ENCODE measurements around the gene CD276. TPM values are rescaled to one million over a fixed set of nuclear protein-coding genes. Genes with fewer than 3 reads are reported as not detected.
"Not testable (repeated sequence)": the region's sequence is repeated elsewhere in the genome, so short reads cannot be mapped to it uniquely, and the experiment has no call there.

CD276 gene
- 48.3 TPM for total RNA-seq
- polyA plus RNA-seq (ENCODE audit: insufficient read depth in 1 of 8, insufficient read length in 8 of 8, low replicate concordance in 1 of 8): 100 to 1,000 TPM in 7 of 8 donors, 10 to 100 TPM in 1; 98.2 to 180 (median 137) TPM
- long read RNA-seq, donor 1, partial matches to known transcripts: 0 of 5 reads
- long read RNA-seq, donor 1, other reads (novel, unspliced or antisense): 0 of 5 reads
- long read RNA-seq, donor 2: 0 reads
- long read RNA-seq, donor 3, transcript CD276-202 (10 exons, 3,469 nt): major isoform, 8 of 8 reads
- long read RNA-seq, donor 3, partial matches to known transcripts: 0 of 8 reads
- long read RNA-seq, donor 3, other reads (novel, unspliced or antisense): 0 of 8 reads
- long read RNA-seq, donor 4, transcript CD276-202 (10 exons, 3,469 nt): major isoform, 10 of 12 reads
- long read RNA-seq, donor 4, partial matches to known transcripts: 0 of 12 reads
- long read RNA-seq, donor 4, other reads (novel, unspliced or antisense): 0 of 12 reads
- long read RNA-seq, donor 5, transcript CD276-202 (10 exons, 3,469 nt): major isoform, 15 of 56 reads
- long read RNA-seq, donor 5, partial matches to known transcripts: 38 of 56 reads
- long read RNA-seq, donor 5, other reads (novel, unspliced or antisense): 0 of 56 reads
- long read RNA-seq, donor 6, transcript CD276-202 (10 exons, 3,469 nt): major isoform, 14 of 21 reads
- long read RNA-seq, donor 6, partial matches to known transcripts: 5 of 21 reads
- long read RNA-seq, donor 6, other reads (novel, unspliced or antisense): 0 of 21 reads
- long read RNA-seq, donor 7, transcript CD276-202 (10 exons, 3,469 nt): major isoform, 8 of 35 reads
- long read RNA-seq, donor 7, partial matches to known transcripts: 25 of 35 reads
- long read RNA-seq, donor 7, other reads (novel, unspliced or antisense): 0 of 35 reads
- long read RNA-seq, donor 8, partial matches to known transcripts: 10 of 13 reads
- long read RNA-seq, donor 8, other reads (novel, unspliced or antisense): 0 of 13 reads
- long read RNA-seq, donor 9, partial matches to known transcripts: 0 of 6 reads
- long read RNA-seq, donor 9, other reads (novel, unspliced or antisense): 0 of 6 reads
- long read RNA-seq, donor 10, partial matches to known transcripts: 10 of 15 reads
- long read RNA-seq, donor 10, other reads (novel, unspliced or antisense): 0 of 15 reads
- long read RNA-seq, donor 11, transcript CD276-207 (2 exons, 1,620 nt): major isoform, 6 of 60 reads
- long read RNA-seq, donor 11, partial matches to known transcripts: 48 of 60 reads
- long read RNA-seq, donor 11, other reads (novel, unspliced or antisense): 0 of 60 reads

DNA sequence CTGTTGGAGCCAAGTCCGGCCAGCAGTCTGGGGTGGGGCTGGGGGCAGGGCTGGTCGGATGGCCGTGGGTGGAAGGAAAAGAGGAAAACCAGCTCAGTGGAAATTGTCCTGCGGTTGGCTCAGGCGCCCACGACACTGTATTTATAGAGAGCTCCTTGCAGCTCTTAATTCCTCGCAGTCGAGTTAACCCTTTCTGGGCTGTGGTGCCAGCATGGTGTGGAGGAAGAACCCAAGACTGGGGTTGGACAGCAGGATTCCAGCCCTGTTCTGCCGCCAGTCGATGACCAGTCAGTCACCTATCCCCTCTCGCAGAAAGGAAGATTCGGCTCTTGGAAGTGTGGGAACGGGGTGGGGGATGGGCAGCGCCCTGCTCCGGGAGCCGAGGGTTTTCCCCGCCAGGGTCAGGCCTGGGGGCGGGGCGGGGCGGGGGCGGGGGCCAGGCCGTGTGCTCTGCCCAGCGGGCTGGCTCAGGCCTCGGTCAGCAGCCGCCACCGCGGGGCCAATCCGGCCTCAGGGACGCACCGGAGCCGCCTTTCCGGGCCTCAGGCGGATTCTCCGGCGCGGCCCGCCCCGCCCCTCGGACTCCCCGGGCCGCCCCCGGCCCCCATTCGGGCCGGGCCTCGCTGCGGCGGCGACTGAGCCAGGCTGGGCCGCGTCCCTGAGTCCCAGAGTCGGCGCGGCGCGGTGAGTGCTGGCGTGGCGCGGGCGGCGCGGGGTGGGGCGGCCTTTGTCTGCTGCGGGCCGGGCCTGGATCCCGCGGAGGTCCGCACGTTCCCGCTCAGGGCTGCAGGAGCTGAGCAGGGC, at the start of gene CD276:
Gene CD276, plus strand, starts transcription at position 607 of the 804 bp plus-strand sequence. CDS start 15,257 bp downstream, outside the sequence.
- no peaks in the 10 kb centered on the region for H3K27me3 ChIP-seq (ENCODE audit: control insufficient read depth, insufficient read depth, low read length)
- peak within 1 kb of the TSS; percentile 90 for H3K27ac ChIP-seq (ENCODE audit: low read length)
- no peaks in the 10 kb centered on the region for H3K36me3 ChIP-seq (ENCODE audit: control insufficient read depth, insufficient read depth, low read length)
- under 1% methylated on average over 62 of the region's 69 CpGs for WGBS (ENCODE audit: insufficient coverage)
- peaks cover 53% of the 10 kb centered on the region for H3K4me1 ChIP-seq (ENCODE audit: control insufficient read depth, insufficient read depth, low read length)
- DNase-seq: peak; percentile 89
- peak within 1 kb of the TSS; percentile 93 for H3K4me3 ChIP-seq (ENCODE audit: low read length)
- no peaks in the 10 kb centered on the region for H3K9me3 ChIP-seq (replicated peaks; ENCODE audit: control insufficient read depth, low read depth, low read length)

- H3K27ac ChIP-seq (ENCODE audit: low read length): no peak overlapping the region
- 9% methylated on average over 1 of the region's 2 CpGs for WGBS (ENCODE audit: insufficient coverage)
- H3K36me3 ChIP-seq (ENCODE audit: control insufficient read depth, insufficient read depth, low read length): no peaks in the 10 kb centered on the region
- DNase-seq: peak; percentile 28
- no peaks in the 10 kb centered on the region for H3K27me3 ChIP-seq (ENCODE audit: control insufficient read depth, insufficient read depth, low read length)
- no peak overlapping the region for H3K4me3 ChIP-seq (ENCODE audit: low read length)
- H3K4me1 ChIP-seq (ENCODE audit: control insufficient read depth, insufficient read depth, low read length): peaks cover 7% of the 10 kb centered on the region
- no peaks in the 10 kb centered on the region for H3K9me3 ChIP-seq (replicated peaks; ENCODE audit: control insufficient read depth, low read depth, low read length)
Measured at GRCh38 chr15:73637527-73637926, 46.7 kb upstream of the CD276 start.

DNA sequence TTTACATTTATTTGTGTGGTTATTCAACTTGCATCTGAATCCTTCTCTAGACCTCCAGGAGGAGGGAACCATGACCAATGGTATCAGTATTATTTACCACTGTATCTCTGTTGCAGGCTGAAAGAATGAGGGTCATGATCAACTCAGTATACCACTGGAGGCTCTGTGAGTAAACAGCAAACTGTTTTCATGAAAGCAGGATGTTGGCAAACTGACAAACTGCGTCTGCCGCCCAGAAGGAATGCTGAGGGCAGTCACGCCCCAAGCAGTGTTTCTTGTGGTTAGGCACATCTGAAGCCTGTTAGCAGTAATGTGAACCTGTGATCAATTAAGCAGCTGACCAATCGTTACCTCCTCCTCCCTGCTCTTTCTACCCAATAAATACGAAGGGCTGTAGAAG, 44.7 kb upstream of the CD276 start:
- not testable (repeated sequence) for DNase-seq; H3K36me3 ChIP-seq (ENCODE audit: control insufficient read depth, insufficient read depth, low read length); H3K4me3 ChIP-seq (ENCODE audit: low read length); H3K27ac ChIP-seq (ENCODE audit: low read length); H3K4me1 ChIP-seq (ENCODE audit: control insufficient read depth, insufficient read depth, low read length); H3K9me3 ChIP-seq (replicated peaks; ENCODE audit: control insufficient read depth, low read depth, low read length); H3K27me3 ChIP-seq (ENCODE audit: control insufficient read depth, insufficient read depth, low read length)
- 30% methylated on average over 4 of the region's 5 CpGs for WGBS (ENCODE audit: insufficient coverage)

DNA sequence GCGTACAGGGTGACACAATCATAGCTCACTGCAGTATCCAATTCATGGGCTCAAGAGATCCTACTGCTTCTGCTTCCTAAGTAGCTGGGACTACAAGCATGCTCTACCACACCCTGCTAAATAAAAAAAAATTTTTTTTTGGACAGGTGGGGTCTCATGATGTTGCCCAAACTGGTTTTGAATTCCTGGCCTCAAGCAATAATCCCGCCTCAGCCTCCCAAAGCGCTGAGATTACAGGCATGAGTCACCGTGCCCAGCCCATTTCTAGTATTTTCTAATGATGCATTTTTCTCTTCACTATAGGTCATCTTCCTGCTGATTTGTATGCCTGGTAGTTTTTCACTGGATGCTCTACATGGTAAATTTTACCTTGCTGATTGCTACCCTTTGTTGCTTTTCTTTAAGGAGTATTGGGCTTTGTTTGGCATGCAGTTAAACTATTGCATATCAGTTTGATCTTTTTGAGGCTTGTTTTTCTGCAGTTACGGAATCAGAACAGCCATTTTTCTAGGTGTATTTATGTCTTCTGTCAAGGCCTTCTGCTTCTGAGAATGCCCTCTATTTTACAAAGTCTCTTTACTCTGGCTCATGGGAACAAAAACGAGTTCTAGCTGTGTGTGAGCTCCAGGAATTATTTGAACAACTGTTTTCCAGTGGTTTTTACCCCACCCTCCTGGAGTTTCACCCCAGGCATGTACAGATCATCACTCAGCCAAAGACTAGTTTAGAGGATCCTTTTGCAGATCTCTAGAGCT, 36.7 kb upstream of the CD276 start:
- 82% methylated on average over 3 of the region's 6 CpGs for WGBS (ENCODE audit: insufficient coverage)
- Histone ChIP-seq H3K4me3 (ENCODE audit: low read length) (no peak overlapping the region), H3K27ac (ENCODE audit: low read length) (no peak overlapping the region), H3K9me3 (replicated peaks; ENCODE audit: control insufficient read depth, low read depth, low read length) (no peaks in the 10 kb centered on the region), H3K36me3 (ENCODE audit: control insufficient read depth, insufficient read depth, low read length) (no peaks in the 10 kb centered on the region), H3K4me1 (ENCODE audit: control insufficient read depth, insufficient read depth, low read length) (no peaks in the 10 kb centered on the region), H3K27me3 (ENCODE audit: control insufficient read depth, insufficient read depth, low read length) (no peaks in the 10 kb centered on the region)
- no peak for DNase-seq

GRCh38 chr15:73648014-73648295, 36.2 kb upstream of the CD276 start:
- Histone ChIP-seq H3K4me1 (ENCODE audit: control insufficient read depth, insufficient read depth, low read length) (no peaks in the 10 kb centered on the region), H3K4me3 (ENCODE audit: low read length) (no peak overlapping the region), H3K27me3 (ENCODE audit: control insufficient read depth, insufficient read depth, low read length) (no peaks in the 10 kb centered on the region), H3K27ac (ENCODE audit: low read length) (no peak overlapping the region), H3K36me3 (ENCODE audit: control insufficient read depth, insufficient read depth, low read length) (no peaks in the 10 kb centered on the region), H3K9me3 (replicated peaks; ENCODE audit: control insufficient read depth, low read depth, low read length) (no peaks in the 10 kb centered on the region)
- WGBS (ENCODE audit: insufficient coverage): no CpG with 5 or more reads among the region's 2 CpGs
- DNase-seq: no peak

- H3K36me3 ChIP-seq (ENCODE audit: control insufficient read depth, insufficient read depth, low read length): no peaks in the 10 kb centered on the region
- WGBS (ENCODE audit: insufficient coverage): no CpG with 5 or more reads among the region's 3 CpGs
- peak; percentile 50 for DNase-seq
- H3K27me3 ChIP-seq (ENCODE audit: control insufficient read depth, insufficient read depth, low read length): no peaks in the 10 kb centered on the region
- H3K4me1 ChIP-seq (ENCODE audit: control insufficient read depth, insufficient read depth, low read length): no peaks in the 10 kb centered on the region
- H3K27ac ChIP-seq (ENCODE audit: low read length): no peak overlapping the region
- H3K9me3 ChIP-seq (replicated peaks; ENCODE audit: control insufficient read depth, low read depth, low read length): no peaks in the 10 kb centered on the region
- H3K4me3 ChIP-seq (ENCODE audit: low read length): no peak overlapping the region
Measured at GRCh38 chr15:73650416-73651126, 33.6 kb upstream of the CD276 start.

DNA sequence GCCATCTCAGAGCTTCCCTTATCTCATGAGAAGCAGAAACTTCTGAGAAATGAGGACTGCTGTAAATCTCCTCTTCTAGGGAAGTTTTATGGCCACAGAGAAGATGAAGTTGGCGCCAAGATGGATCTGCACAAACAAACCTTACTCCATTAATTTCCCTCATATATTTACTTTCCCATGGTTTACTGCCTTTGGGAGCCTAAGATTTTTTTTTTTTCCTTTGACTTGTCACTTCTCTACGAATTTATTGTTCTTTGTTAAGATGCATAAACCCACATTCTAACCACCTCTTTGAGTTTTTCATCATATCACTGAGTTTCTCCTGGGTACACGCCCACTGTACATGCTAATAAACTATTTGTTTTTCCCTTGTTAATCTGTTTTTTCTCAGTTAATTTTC, 29.5 kb upstream of the CD276 start:
- WGBS (ENCODE audit: insufficient coverage): no CpG with 5 or more reads among the region's 3 CpGs
- no peaks in the 10 kb centered on the region for H3K36me3 ChIP-seq (ENCODE audit: control insufficient read depth, insufficient read depth, low read length)
- H3K4me3 ChIP-seq (ENCODE audit: low read length): no peak overlapping the region
- DNase-seq: no peak
- H3K4me1 ChIP-seq (ENCODE audit: control insufficient read depth, insufficient read depth, low read length): no peaks in the 10 kb centered on the region
- no peak overlapping the region for H3K27ac ChIP-seq (ENCODE audit: low read length)
- peaks cover under 1% of the 10 kb centered on the region for H3K27me3 ChIP-seq (ENCODE audit: control insufficient read depth, insufficient read depth, low read length)
- no peaks in the 10 kb centered on the region for H3K9me3 ChIP-seq (replicated peaks; ENCODE audit: control insufficient read depth, low read depth, low read length)

DNA sequence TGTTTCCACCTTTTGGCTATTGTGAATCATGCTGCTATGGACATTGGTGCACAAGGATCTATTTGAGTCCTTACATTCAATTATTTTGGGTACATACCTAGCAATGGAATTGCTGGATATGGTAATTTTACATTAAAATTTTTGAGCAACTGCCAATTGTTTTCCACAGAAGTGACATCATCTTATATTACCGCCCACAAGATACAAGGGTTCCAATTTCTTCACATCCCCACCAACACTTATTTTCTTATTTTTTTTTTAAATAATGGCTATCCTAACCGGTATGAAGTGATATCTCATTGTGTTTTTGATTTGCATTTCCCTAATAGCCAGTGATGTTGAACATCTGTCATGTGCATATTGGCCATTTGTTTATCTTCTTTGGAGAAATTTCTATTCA, 28.5 kb upstream of the CD276 start:
- H3K36me3 ChIP-seq (ENCODE audit: control insufficient read depth, insufficient read depth, low read length): no peaks in the 10 kb centered on the region
- DNase-seq: no peak
- WGBS (ENCODE audit: insufficient coverage): no CpG with 5 or more reads among the region's 2 CpGs

More for the DNA sequence above, 28.5 kb upstream of the CD276 start:
- peaks cover 3% of the 10 kb centered on the region for H3K27me3 ChIP-seq (ENCODE audit: control insufficient read depth, insufficient read depth, low read length)
- no peak overlapping the region for H3K4me3 ChIP-seq (ENCODE audit: low read length)
- H3K9me3 ChIP-seq (replicated peaks; ENCODE audit: control insufficient read depth, low read depth, low read length): no peaks in the 10 kb centered on the region
- no peaks in the 10 kb centered on the region for H3K4me1 ChIP-seq (ENCODE audit: control insufficient read depth, insufficient read depth, low read length)
- H3K27ac ChIP-seq (ENCODE audit: low read length): no peak overlapping the region
